Ovary (tissue), 9 donors: ENCODE data around the gene CD28. TPM values are rescaled to one million over a fixed set of nuclear protein-coding genes. Genes with fewer than 3 reads are reported as not detected.

Experiments used
- DNase-seq, 5 donors: peaks; one replicate each; pipeline ENCODE4 v3.0.0-alpha.2; 2019 to 2020
- H3K27ac ChIP-seq, 2 donors: fragments of 200-600 bp; one replicate each; pipeline versions ENCODE4 v1.5.1 to v1.8.0; 2019 to 2022
- H3K27me3 ChIP-seq: fragments of 200-600 bp; one replicate; pipeline ENCODE4 v1.8.0; 2022
- H3K36me3 ChIP-seq: fragments of 200-600 bp; sonication (generic); one replicate; pipeline ENCODE4 v1.5.1; 2019
- H3K4me1 ChIP-seq: one replicate; pipeline ENCODE4 v1.8.1; 2013; ENCODE audit warnings: mild to moderate bottlenecking, moderate library complexity; ENCODE audit not compliant: insufficient read depth
- H3K4me3 ChIP-seq: fragments of 200-600 bp; sonication (generic); one replicate; pipeline ENCODE4 v1.5.1; 2017
- H3K9me3 ChIP-seq, 2 donors: fragments of 200-600 bp in 1 of 2; sonication (generic) in 1 of 2; one replicate each; pipeline versions ENCODE4 v1.5.1 to v1.8.1; 2013 to 2019; ENCODE audit warnings: mild to moderate bottlenecking in 1 of 2, moderate library complexity in 1 of 2
- EP300 ChIP-seq: sonication (generic); formaldehyde crosslinking; IDR thresholded peaks from one replicate; pipeline ENCODE4 v1.6.1; 2017; ENCODE audit warnings: antibody characterized with exemption
- POLR2A ChIP-seq: fragments of 450-650 bp; IDR thresholded peaks from one replicate; pipeline ENCODE4 v1.6.1; 2017; ENCODE audit warnings: antibody characterized with exemption, mild to moderate bottlenecking, moderate library complexity
- WGBS, 3 donors: extraction: QIAGEN DNeasy Blood & Tissue Kit in 1 of 3; methylation state at CpG; one replicate each; pipeline versions ENCODE4 v1.1.5 to v1.1.7; 2013 to 2017; 5-methylcytosine and 5-hydroxymethylcytosine counted together
- intact Hi-C, 4 donors: fragments of 100-400 bp; cut with DNase I; formaldehyde crosslinking; loops; one replicate each; pipeline versions ENCODE4 v1.11.0 to v1.15.1; 2022 to 2023
- polyA plus RNA-seq, 2 donors: library from polyadenylated mRNA; stranded (reverse); fragments of 200-250 nt in 1 of 2; fragments of 350-450 nt in 1 of 2; fragmentation: Illumina TruSeq in 1 of 2; extraction: RNeasy Lipid Tissue Mini Kit (QIAGEN cat#74804) in 1 of 2; gene quantifications; one replicate each; pipeline ENCODE4 v1.2.3, GENCODE V29; 2013 to 2014
- total RNA-seq, 7 donors: library from RNA; depleted of rRNA in 2 of 7; stranded (reverse); fragments of >200 nt in 2 of 7; fragmentation: NEBNext Ultra II Directional in 3 of 7; extraction: Animal tissue kit (Norgen Biotek cat#: 25700) in 3 of 7; gene quantifications; one replicate each; pipeline versions ENCODE4 v1.1.0 to v1.2.4, GENCODE V29; 2016 to 2023
- TF ChIP-seq, protein P1 (sequence below), 3 donors: fragments of 450-650 bp in 2 of 3; fragments of 200-600 bp in 1 of 3; IDR thresholded peaks; one replicate each; pipeline versions ENCODE4 v1.5.1 to v1.8.0; 2016 to 2022; ENCODE audit warnings: antibody characterized with exemption in 3 of 3, mild to moderate bottlenecking in 1 of 3
- donor health status: DM: no; HTN: no; CAD: no; lungs with moderate emphysema.
- donor health status: DM: no; HTN: no; CAD: no.
- donor health status: Bipolar disorder and iron deficiency.
- donor health status: DM: yes; HTN: yes; CAD: no.
- donor health status: DM: no; HTN: no; CAD: no.
- donor health status: DM: yes; HTN: yes; CAD: no.

Gene CD28
- total and polyA plus RNA-seq, 9 donors, result 0.18 to 4.3 (median 1.2) TPM

DNA sequence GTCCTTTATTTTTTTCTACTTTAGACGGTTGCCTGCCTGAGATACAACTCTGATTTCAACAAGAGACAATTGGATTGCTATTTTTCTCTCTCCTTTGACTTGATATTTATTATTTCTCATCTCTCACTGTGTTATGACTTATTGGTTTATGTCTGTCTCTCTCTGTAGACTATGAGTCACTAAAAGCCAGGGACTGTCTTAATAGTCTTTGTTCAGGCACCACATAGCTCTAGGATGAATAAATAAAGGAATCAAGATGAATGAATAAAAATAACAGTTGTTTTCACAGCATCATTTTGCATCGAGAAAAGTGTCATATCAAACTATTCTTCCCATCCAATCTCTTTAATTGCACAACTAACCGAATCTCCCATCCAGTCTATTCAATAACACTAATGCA, 31.4 kb upstream of the CD28 start:
- no peaks in the 10 kb centered on the region for H3K4me1 ChIP-seq
- H3K9me3 ChIP-seq, result no peaks in the 10 kb centered on the region
- no peaks in the 10 kb centered on the region for H3K27me3 ChIP-seq
- H3K4me3 ChIP-seq, result no peak overlapping the region
- no peak for DNase-seq
- TF ChIP-seq EP300 (no peak), POLR2A (no peak)
- TF ChIP-seq, protein P1, sequence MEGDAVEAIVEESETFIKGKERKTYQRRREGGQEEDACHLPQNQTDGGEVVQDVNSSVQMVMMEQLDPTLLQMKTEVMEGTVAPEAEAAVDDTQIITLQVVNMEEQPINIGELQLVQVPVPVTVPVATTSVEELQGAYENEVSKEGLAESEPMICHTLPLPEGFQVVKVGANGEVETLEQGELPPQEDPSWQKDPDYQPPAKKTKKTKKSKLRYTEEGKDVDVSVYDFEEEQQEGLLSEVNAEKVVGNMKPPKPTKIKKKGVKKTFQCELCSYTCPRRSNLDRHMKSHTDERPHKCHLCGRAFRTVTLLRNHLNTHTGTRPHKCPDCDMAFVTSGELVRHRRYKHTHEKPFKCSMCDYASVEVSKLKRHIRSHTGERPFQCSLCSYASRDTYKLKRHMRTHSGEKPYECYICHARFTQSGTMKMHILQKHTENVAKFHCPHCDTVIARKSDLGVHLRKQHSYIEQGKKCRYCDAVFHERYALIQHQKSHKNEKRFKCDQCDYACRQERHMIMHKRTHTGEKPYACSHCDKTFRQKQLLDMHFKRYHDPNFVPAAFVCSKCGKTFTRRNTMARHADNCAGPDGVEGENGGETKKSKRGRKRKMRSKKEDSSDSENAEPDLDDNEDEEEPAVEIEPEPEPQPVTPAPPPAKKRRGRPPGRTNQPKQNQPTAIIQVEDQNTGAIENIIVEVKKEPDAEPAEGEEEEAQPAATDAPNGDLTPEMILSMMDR (IDR thresholded peaks at IDR 0.05), result no peak
- no peaks in the 10 kb centered on the region for H3K36me3 ChIP-seq
- WGBS, 3 donors, result 84 to 90% (median 84%) methylated on average over 3 of the region's 3 CpGs
- intact Hi-C loops, result no loop called here
- no peak overlapping the region for H3K27ac ChIP-seq

- no peak for DNase-seq
- no peak overlapping the region for H3K4me3 ChIP-seq
- 94 to 97% (median 94%) methylated on average over 3 of the region's 3 CpGs for WGBS, 3 donors
- H3K27ac ChIP-seq, result no peak overlapping the region
- intact Hi-C loops, result no loop called here
- peaks cover 4% of the 10 kb centered on the region for H3K4me1 ChIP-seq
- no peaks in the 10 kb centered on the region for H3K9me3 ChIP-seq
- H3K36me3 ChIP-seq, result no peaks in the 10 kb centered on the region
- H3K27me3 ChIP-seq, result no peaks in the 10 kb centered on the region
- no peak for TF ChIP-seq POLR2A
- TF ChIP-seq EP300, result no peak
- TF ChIP-seq, protein P1 (IDR thresholded peaks at IDR 0.05), result no peak
Observed at GRCh38 chr2:203678971-203679370, 27.5 kb upstream of the CD28 start.

DNA sequence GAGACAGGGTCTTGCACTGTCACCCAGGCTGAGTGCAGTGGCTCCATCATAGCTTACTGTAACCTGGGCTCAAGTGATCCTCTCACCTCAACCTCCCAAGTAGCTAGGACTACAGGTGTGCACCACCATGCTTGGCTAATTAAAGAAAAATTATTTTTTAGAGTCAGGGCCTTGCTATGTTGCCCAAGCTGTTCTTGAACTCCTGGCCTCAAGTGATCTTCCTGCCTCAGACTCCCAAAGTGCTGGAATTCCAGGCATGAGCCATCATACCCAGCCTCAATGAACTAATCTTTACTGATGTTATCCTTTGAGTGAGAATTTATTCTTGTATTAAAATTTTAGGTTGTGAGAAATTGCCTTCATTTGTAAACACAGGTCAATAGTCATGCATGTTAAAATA, 27.0 kb upstream of the CD28 start:
- Histone ChIP-seq H3K27ac (no peak overlapping the region), H3K4me1 (peaks cover 4% of the 10 kb centered on the region), H3K4me3 (no peak overlapping the region), H3K36me3 (no peaks in the 10 kb centered on the region), H3K9me3 (no peaks in the 10 kb centered on the region), H3K27me3 (no peaks in the 10 kb centered on the region)
- intact Hi-C loops, result no loop called here
- no peak for TF ChIP-seq EP300
- TF ChIP-seq POLR2A, result no peak
- TF ChIP-seq, protein P1 (IDR thresholded peaks at IDR 0.05), result no peak
- DNase-seq, result no peak

DNA sequence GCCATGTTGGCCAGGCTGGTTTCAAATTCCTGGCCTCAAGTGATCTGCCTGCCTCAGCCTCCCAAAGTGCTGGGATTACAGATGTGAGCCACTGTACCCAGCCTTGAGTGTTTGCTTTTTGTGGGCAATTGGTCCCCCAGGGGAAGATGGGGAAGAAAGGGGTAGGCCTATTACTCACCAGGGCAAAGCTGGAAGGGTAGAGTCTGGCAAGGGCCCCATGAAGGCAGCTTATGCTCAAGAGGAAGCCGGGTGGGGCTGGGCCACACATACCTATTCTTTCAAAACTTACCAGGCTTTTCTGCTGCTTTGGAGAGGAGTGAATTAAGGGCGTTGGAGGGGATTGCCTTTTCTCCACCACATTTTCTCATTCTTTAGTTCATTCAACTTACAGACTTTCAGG, 24.5 kb upstream of the CD28 start:
- H3K9me3 ChIP-seq, result no peaks in the 10 kb centered on the region
- H3K27ac ChIP-seq, result no peak overlapping the region
- 87 to 90% (median 89%) methylated on average over 2 of the region's 2 CpGs for WGBS, 3 donors
- H3K36me3 ChIP-seq, result no peaks in the 10 kb centered on the region
- TF ChIP-seq POLR2A (no peak), EP300 (no peak)
- TF ChIP-seq, protein P1 (IDR thresholded peaks at IDR 0.05), result no peak
- no peak for DNase-seq
- no peak overlapping the region for H3K4me3 ChIP-seq
- no peaks in the 10 kb centered on the region for H3K27me3 ChIP-seq
- intact Hi-C loops, result no loop called here
- peaks cover 4% of the 10 kb centered on the region for H3K4me1 ChIP-seq

- intact Hi-C loops, result no loop called here
- Histone ChIP-seq H3K27me3 (no peaks in the 10 kb centered on the region), H3K27ac (no peak overlapping the region), H3K36me3 (no peaks in the 10 kb centered on the region), H3K4me1 (peaks cover 4% of the 10 kb centered on the region), H3K4me3 (no peak overlapping the region), H3K9me3 (no peaks in the 10 kb centered on the region)
- DNase-seq, result no peak
- 45 to 67% (median 53%) methylated on average over 4 of the region's 4 CpGs for WGBS, 3 donors
- TF ChIP-seq POLR2A, result no peak
- TF ChIP-seq, protein P1 (IDR thresholded peaks at IDR 0.05), result no peak
- no peak for TF ChIP-seq EP300
Observed at GRCh38 chr2:203682688-203683130, 23.7 kb upstream of the CD28 start.
